ENCODE data around the gene C1orf94. TPM values are rescaled to one million over a fixed set of nuclear protein-coding genes. Genes with fewer than 3 reads are reported as not detected.

The C1orf94 gene
- total and polyA plus RNA-seq, 2 donors (not counting 1 experiment from before 2014, with no cell fraction given): not detected

DNA sequence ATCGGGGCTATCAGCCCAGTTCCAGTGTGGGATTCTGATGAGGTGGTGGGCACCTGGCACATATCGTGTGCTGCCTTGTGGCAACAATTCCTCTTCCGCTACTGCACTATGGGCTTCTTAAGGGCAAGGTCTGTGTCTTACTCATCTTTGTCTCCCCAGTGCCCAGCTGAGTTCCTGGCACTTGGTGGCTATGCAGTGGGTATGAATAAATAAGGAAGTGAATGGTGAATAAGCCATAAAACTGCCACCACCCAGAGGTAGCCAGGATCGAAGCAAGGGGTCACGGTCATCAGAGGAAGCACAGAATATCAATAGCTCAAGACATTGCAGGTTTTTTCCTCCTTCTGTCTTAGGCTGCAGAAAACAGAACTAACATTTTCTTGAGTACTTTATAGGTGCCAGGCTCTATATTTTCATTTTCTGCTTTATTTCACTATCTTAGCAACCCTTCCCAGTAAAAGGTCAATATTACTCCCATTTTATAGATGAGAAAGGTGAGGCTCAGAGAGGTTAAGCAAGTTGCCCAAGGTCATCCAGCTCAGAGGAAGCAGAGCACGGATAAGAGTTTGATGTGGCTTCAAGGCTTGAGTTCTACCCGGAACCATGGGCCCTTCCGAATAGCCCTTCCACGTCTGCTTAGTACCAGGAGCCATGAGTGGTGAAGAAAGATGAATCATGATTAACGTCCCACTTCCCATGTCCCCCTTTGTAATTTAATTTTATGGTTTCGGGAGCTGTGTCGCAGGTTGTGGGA is 10.2 kb downstream of the C1orf94 start:
- 81% methylated on average over 5 of the region's 12 CpGs for WGBS (ENCODE audit: insufficient coverage)
- H3K27me3 Mint-ChIP-seq: peaks cover 37% of the 10 kb centered on the region
- no peak overlapping the region for H3K4me3 Mint-ChIP-seq
- no peak overlapping the region for H3K9ac ChIP-seq (ENCODE audit: low read length)
- TF ChIP-seq EZH2 (IDR thresholded peaks at IDR 0.05; ENCODE audit: borderline replicate concordance, insufficient read depth, low read depth, low read length, poor library complexity, severe bottlenecking): no peak
- TF ChIP-seq, protein P1, sequence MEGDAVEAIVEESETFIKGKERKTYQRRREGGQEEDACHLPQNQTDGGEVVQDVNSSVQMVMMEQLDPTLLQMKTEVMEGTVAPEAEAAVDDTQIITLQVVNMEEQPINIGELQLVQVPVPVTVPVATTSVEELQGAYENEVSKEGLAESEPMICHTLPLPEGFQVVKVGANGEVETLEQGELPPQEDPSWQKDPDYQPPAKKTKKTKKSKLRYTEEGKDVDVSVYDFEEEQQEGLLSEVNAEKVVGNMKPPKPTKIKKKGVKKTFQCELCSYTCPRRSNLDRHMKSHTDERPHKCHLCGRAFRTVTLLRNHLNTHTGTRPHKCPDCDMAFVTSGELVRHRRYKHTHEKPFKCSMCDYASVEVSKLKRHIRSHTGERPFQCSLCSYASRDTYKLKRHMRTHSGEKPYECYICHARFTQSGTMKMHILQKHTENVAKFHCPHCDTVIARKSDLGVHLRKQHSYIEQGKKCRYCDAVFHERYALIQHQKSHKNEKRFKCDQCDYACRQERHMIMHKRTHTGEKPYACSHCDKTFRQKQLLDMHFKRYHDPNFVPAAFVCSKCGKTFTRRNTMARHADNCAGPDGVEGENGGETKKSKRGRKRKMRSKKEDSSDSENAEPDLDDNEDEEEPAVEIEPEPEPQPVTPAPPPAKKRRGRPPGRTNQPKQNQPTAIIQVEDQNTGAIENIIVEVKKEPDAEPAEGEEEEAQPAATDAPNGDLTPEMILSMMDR (IDR thresholded peaks at IDR 0.05): no peak
- no peaks in the 10 kb centered on the region for H3K79me2 ChIP-seq (ENCODE audit: control insufficient read depth, insufficient read depth, low read length)
- no peak overlapping the region for H3K27ac ChIP-seq (ENCODE audit: low read length in 2 of 2)
- CTCF ChIA-PET: no interaction called here
- no peak for ATAC-seq (ENCODE audit: low read depth)
- no peaks in the 10 kb centered on the region for H3K4me1 ChIP-seq (ENCODE audit: control insufficient read depth in 2 of 2, insufficient read depth in 2 of 2, low read length in 2 of 2)
- POLR2A ChIA-PET: no interaction called here
- no peak for DNase-seq
- peaks cover 0 to 5% (median 0%) of the 10 kb centered on the region in 3 donors for H3K9me3 ChIP-seq (ENCODE audit: control extremely low read depth in 1 of 3, control insufficient read depth in 2 of 3, insufficient read depth in 1 of 3, low read length in 2 of 3)
- H3K4me1 Mint-ChIP-seq: no peaks in the 10 kb centered on the region
- H3K9me3 Mint-ChIP-seq (ENCODE audit: insufficient read depth): no peaks in the 10 kb centered on the region
- H3K36me3 ChIP-seq (replicated peaks in 1 of 2; ENCODE audit: control extremely low read depth in 1 of 2, control insufficient read depth in 1 of 2, extremely low read depth in 1 of 2, insufficient read depth in 2 of 2, low read length in 1 of 2): no peaks in the 10 kb centered on the region
- H2AFZ ChIP-seq (ENCODE audit: insufficient read depth, low read depth, low read length, poor library complexity, severe bottlenecking): no peak overlapping the region
- H3K27ac Mint-ChIP-seq: no peak overlapping the region
- intact Hi-C loops (cut with micrococcal nuclease): no loop called here
- no peak overlapping the region for H3K4me2 ChIP-seq (replicated peaks; ENCODE audit: low read depth, low read length, poor library complexity, severe bottlenecking)
- H3K27me3 ChIP-seq (replicated peaks in 1 of 4; ENCODE audit: control extremely low read depth in 1 of 4, control insufficient read depth in 3 of 4, insufficient read depth in 4 of 4, low read length in 3 of 4): peaks cover 0 to 2% (median 0%) of the 10 kb centered on the region in 4 experiments
- H3K4me3 ChIP-seq (ENCODE audit: control extremely low read depth in 1 of 5, extremely low read depth in 1 of 5, insufficient read depth in 1 of 5, low read depth in 2 of 5, low read length in 4 of 5): no peak overlapping the region
- no peaks in the 10 kb centered on the region for H4K20me1 ChIP-seq (ENCODE audit: control insufficient read depth, insufficient read depth, low read length, poor library complexity, severe bottlenecking)

DNA sequence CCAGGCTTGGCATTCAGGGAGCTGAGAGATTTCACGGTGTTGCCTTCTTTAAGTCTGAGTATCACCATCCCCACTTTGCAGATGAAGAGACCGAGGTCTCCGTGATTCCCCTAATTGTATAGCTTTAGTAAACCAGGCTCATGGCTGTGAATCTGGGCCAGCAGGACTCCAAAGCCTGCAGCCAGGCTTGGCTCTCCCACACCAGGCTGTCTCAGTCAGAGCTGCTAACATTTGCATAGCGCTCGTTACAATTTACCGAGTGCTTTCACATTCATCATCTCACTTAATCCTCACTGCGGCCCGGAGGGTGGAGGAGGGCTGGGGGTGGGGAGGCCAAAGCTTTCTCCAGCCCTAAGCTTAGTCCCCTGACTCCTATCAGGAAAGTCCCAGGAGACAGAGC is 11.7 kb downstream of the C1orf94 start:
- Histone ChIP-seq H2AFZ (ENCODE audit: insufficient read depth, low read depth, low read length, poor library complexity, severe bottlenecking) (no peak overlapping the region), H3K79me2 (ENCODE audit: control insufficient read depth, insufficient read depth, low read length) (no peaks in the 10 kb centered on the region), H4K20me1 (ENCODE audit: control insufficient read depth, insufficient read depth, low read length, poor library complexity, severe bottlenecking) (no peaks in the 10 kb centered on the region), H3K9ac (ENCODE audit: low read length) (no peak overlapping the region), H3K4me3 (ENCODE audit: control extremely low read depth in 1 of 5, extremely low read depth in 1 of 5, insufficient read depth in 1 of 5, low read depth in 2 of 5, low read length in 4 of 5) (no peak overlapping the region), H3K4me2 (replicated peaks; ENCODE audit: low read depth, low read length, poor library complexity, severe bottlenecking) (no peak overlapping the region), H3K27ac (ENCODE audit: low read length in 2 of 2) (no peak overlapping the region), H3K36me3 (replicated peaks in 1 of 2; ENCODE audit: control extremely low read depth in 1 of 2, control insufficient read depth in 1 of 2, extremely low read depth in 1 of 2, insufficient read depth in 2 of 2, low read length in 1 of 2) (no peaks in the 10 kb centered on the region), H3K4me1 (ENCODE audit: control insufficient read depth in 2 of 2, insufficient read depth in 2 of 2, low read length in 2 of 2) (no peaks in the 10 kb centered on the region), H3K27me3 (replicated peaks in 1 of 4; ENCODE audit: control extremely low read depth in 1 of 4, control insufficient read depth in 3 of 4, insufficient read depth in 4 of 4, low read length in 3 of 4) (peaks cover 0 to 2% (median 0%) of the 10 kb centered on the region in 4 experiments), H3K9me3 (ENCODE audit: control extremely low read depth in 1 of 3, control insufficient read depth in 2 of 3, insufficient read depth in 1 of 3, low read length in 2 of 3) (peaks cover 0 to 5% (median 0%) of the 10 kb centered on the region in 3 donors)
- H3K27me3 Mint-ChIP-seq: peaks cover 37% of the 10 kb centered on the region
- H3K9me3 Mint-ChIP-seq (ENCODE audit: insufficient read depth): no peaks in the 10 kb centered on the region
- H3K27ac Mint-ChIP-seq: no peak overlapping the region
- ChIA-PET CTCF (no interaction called here), POLR2A (no interaction called here)
- H3K4me3 Mint-ChIP-seq: no peak overlapping the region
- TF ChIP-seq, protein P1 (IDR thresholded peaks at IDR 0.05): no peak
- TF ChIP-seq EZH2 (IDR thresholded peaks at IDR 0.05; ENCODE audit: borderline replicate concordance, insufficient read depth, low read depth, low read length, poor library complexity, severe bottlenecking): no peak
- intact Hi-C loops (cut with micrococcal nuclease): no loop called here
- no peak for DNase-seq
- ATAC-seq (ENCODE audit: low read depth): no peak
- H3K4me1 Mint-ChIP-seq: no peaks in the 10 kb centered on the region
- 37% methylated on average over 3 of the region's 8 CpGs for WGBS (ENCODE audit: insufficient coverage)
